Hematopoietic multipotent progenitor cell treated with erythropoietin and hydrocortisone succinate and interleukin-3 and kit ligand, for 17 days (in vitro differentiated cells): ENCODE results near the gene URB1.
A peak's percentile ranks its signal among the peaks of the same experiment; 100 is the strongest.
"Not testable (repeated sequence)": the region's sequence is repeated elsewhere in the genome, so short reads cannot be mapped to it uniquely, and the experiment has no call there.

Experiments
- DNase-seq: peaks from one replicate; pipeline ENCODE4 v3.0.0-alpha.2; 2015; ENCODE audit warnings: low spot score

Gene URB1

DNA sequence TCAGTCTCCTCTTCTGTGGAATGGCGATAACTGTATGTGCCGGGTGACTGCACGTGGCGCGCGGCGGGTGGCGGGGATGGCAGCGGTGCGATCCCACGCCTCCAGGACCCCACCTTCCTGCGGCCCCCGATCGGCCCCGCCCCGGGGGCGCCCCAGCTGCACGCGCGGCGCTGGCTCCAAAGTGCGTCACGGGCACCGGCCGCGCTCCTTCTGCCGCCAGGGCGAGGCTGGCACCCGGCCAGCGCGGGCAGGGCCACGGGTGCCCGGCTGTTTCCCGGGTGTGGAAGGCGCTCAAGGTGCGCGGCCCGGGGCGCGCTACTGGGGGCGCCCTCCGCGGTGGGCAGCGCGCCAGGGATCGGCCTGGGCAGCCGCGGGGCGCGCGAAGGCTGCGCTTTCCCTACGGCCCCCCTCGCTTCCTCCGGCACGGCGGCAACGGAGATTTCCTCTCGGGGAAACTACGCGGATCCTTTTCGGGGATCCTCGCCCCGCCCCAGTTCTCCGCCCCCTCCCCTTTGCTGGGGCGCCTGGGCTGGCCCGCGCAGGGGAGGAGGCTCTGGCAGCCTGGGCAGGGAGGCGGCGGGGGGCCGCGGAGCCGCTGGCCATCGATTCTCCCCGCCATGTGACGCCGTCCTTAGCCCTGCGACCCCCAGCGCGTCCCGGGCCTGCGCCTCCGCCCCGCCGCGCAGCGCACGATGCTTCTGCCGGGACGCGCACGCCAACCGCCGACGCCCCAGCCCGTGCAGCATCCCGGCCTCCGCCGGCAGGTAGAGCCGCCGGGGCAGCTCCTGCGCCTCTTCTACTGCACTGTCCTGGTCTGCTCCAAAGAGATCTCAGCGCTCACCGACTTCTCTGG lies 19.6 kb upstream of the URB1 start, which contains the start of gene EVA1C:
Gene EVA1C (plus strand): TSS at position 545 of the 853 bp plus-strand sequence. CDS start 148 bp downstream, at position 693.
- peak; percentile 77 for DNase-seq

DNA sequence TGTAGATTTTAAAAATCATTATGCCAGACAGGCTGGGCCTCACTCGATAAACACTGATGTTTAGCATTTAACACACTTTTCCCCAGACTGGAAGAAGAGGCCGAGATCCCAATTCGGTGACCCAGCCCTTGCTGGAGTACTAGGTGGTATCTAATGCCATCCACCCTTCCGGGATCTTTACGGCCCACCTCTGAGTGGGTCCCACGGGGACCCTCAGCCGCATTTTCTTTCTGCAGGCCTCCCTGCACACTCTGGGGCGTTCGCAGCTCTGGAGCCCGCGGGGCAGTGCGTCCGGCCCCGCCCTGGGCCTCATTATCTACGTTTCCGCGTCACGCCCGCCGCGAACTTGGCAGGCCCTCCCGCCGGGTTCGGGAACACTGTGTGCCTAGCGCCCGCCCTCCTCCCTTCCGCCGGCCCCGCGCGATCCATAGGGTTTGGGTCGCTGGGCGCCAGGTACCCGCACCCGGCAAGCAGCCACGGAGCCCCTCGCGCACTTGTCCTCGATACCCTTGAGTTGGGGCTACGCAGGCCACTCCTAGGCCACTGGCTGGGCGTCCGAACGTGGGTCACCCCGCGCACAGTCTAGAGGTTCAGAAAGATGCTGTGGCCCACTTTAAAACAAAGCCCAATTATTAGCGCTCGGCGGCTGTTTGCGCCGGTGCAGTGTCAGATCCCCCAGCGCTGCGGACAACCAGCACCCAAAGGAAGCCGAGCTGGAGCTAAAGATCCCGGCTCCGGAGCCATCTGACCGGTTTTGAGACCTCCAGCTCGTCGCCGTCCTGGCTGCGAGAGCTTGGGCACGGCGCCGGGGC lies 18.7 kb upstream of the URB1 start:
- DNase-seq, result peak; percentile 71

DNA sequence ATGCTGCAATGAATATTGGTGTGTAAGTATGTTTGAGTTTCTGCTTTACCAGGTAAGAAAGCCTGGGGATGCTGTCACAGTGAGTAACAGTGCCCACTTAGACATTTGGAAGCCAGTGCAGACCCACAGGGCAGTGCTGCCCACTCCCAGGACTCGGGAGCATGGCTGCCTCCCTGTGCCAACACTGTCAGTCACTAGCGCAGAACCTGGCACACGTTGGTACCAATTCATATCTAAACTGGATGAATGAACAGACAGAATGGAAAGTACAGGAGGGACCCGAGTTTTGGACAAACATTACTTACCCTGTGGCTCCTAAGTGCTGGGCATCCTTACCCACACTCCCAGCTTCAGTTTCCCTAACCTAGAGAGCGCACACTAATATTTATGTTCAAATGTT lies 18.1 kb upstream of the URB1 start:
- no peak for DNase-seq

DNA sequence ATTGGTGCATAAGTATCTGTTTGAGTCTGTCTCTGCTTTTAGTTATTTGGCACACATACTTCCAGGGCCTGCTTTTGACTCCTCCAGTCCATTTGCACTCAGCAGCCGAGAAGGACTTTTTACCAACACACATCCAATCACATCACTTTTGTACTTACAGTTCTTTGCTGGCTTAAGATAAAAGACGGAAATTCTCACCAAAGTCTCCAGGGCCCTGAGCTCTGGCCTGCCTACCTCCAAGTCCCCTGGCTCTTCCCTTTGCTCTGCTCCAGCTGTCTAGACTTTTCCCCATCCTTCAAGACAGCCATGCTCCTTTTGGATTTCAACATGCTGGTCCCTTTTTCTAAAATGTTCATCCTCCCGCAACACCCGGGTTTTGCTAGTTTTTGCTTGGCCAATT lies 17.5 kb upstream of the URB1 start:
- no peak for DNase-seq

DNA sequence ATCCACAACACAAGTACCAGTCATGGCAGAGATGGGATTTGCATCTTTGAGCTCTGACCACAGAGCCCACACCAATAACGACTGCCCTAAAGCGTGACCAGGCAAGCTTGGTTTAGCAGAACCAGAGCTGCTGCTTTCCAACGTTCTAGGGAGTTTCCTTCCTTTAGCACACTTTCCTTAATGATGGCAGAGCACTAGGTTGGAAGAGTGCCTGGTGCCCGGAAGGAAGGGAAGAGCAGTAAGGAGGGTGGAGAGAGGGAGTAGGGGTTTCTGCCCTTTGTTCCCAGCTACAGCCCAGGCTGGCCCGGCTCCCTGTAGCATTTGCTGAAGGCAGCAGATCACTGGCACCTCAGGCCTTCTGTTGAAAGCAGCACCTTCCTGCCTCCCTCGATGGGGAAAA lies 13.6 kb upstream of the URB1 start:
- no peak for DNase-seq

DNA sequence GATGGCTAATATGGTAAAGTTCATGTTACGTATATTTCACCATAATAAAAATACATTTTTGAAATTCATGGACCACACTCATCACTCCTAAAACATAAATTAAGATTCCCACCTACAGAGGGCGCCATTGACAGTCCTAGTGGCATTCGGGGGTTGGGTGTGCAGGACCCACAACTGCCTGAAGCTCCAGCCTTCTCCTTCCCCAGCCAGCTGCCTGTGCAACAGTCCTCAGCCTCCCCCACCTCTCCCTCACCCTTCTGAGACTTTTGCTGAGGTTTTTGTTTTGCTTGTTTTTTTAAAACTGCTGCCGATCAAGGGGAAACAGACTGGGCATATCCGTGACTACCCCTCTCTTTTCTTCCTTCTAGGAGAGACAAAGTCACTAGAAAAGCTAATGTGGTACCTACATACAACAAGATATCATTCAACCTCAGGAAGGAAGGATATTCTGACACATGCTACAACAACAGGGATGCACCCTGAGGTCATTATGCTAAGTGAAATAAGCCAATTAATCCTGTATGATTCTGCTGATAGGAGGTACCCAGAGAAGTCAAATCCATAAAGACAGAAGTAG lies 10.5 kb upstream of the URB1 start:
- DNase-seq, result peak; percentile 82

DNA sequence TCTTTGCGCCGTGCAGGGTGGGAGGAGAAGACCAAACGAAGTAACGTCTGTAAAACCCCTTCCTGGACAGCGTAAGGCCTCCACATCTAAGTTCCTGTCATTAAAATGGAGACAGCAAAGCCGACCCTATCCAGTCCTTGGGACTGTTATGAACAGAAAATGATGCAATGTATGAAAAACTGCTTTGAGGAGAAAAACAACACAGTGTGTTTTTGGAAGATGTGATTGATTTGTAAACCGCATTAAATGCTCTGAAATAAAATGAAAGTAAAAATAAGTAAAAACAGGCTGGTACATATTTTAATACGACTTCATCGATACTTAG lies 827 bp upstream of the URB1 start:
- DNase-seq, result peak; percentile 6

DNA sequence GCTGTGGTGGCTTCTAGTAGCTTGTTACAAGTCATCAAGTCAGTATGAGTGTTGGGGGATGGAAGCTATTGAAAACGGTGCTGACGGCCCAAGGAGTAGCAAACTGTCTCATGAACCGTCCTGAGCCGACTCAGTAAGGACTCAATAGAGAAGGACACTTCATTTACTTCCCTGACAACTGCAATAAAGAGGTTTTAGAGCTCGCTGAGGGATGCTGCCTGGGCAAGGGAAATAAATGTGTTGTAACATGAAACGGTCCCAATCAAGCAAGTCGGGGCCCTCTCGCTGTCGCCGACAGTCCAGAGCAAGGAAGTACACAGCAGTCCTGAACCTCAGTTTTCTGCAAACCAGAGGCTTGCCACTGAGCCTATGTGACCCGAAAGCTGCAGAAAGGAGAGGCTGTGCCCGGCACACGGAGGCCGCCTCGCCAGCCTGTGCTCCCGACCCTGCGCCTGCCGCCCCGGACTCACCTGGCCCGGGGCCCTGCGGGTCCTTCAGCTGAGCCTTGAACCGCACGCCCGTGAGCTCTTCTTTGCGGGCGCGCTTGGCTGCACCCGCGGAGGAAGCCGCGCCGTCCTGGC lies 423 bp downstream of the URB1 start:
- DNase-seq, result peak; percentile 7

DNA sequence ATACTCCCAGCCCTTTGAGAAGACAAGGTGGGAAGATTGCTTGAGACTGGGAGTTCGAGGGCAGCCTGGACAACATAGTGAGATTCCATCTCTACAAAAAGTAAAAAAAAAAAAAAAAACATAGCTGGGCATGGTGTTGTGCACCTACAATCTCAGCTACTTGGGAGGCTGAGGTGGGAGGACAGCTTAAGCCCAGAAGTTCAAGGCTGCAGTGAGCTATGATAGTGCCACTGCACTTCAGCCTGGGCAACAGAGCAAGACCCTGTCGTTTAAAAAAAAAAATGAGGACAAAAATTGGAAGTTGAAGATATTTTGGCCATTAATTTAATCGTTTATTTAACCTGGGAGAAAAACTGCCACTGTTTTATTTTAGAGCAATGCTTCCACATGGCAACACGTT lies 1.1 kb downstream of the URB1 start:
- no peak for DNase-seq

DNA sequence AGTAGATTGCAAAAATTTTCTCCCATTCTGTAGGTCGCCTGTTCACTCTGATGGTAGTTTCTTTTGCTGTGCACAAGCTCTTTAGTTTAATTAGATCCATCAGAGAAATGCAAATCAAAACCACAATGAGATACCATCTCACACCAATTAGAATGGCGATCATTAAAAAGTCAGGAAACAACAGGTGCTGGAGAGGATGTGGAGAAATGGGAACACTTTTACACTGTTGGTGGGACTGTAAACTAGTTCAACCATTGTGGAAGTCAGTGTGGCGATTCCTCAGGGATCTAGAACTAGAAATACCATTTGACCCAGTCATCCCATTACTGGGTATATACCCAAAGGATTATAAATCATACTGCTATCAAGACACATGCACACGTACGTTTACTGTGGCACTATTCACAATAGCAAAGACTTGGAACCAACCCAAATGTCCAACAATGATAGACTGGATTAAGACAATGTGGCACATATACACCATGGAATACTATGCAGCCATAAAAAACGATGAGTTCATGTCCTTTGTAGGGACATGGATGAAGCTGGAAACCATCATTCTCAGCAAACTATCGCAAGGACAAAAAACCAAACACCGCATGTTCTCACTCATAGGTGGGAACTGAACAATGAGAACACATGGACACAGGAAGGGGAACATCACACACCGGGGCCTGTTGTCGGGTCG lies 2.1 kb downstream of the URB1 start:
- DNase-seq, result not testable (repeated sequence)

DNA sequence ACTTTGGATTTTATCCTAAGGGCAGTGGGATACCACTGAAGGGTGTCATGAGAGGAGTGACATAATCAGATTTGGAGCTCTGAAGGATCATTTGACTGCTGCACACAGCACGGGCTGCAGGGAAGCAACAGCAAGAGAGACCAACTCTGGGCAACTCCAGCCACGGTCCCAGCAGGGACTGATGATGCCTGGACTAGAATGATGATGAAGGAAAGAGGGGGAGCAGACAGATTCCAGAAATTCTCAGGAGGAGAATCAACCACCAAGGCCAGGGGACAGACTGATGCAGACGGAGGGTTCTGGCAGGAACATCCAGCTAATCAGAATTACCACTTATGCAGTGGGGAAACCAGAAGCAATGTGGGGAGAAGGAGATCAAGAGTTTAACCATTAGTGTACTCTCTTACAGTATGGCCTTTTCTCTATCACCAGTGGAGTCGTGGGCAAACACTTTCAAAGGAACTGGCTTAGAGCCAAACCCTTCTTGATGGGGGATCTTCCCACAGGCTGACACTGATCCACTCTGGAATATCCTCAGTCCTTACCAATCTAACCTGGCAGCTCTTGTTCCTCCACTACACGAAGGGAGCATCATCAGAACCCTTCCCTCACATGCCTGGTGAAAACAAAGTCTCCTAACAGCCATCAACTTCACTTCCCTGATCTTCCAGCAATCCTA lies 3.3 kb downstream of the URB1 start:
- no peak for DNase-seq

DNA sequence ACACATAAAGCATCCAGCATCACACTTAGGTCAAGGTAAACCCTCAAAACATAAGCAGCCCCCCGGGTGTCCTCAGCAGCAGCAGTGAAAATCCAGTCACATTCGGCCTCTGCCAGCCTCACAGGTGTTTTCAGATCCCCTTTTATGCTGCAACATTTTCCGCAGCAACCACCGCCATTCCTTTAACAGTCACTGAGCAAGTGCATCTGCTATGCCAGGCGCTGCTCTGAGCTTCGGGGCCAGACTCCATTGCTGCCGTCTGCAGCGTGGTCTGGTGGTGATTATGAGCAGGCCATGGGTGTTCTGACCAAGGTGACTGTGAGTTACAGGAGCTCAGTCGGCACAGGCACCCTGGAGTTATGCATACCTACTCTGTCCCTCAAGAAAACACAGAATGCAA lies 4.5 kb downstream of the URB1 start:
- no peak for DNase-seq

DNA sequence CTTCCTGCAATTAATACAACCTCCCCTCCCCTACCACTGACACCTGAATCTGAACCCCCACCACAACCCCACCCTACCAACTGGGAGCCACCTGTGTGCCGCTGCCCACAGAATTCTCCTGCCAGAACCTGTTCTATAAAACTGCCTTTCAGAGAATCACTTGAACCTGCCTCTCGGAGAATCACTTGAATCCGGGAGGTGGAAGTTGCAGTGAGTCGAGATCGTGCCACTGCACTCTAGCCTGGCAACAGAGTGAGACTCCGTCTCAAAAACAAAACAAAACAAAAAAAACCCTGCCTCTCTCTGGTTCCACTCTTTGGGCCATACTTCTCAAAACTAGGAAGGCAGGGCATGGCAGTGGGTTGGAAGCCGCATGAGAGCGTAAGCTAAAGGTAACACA lies 5.7 kb downstream of the URB1 start:
- no peak for DNase-seq

DNA sequence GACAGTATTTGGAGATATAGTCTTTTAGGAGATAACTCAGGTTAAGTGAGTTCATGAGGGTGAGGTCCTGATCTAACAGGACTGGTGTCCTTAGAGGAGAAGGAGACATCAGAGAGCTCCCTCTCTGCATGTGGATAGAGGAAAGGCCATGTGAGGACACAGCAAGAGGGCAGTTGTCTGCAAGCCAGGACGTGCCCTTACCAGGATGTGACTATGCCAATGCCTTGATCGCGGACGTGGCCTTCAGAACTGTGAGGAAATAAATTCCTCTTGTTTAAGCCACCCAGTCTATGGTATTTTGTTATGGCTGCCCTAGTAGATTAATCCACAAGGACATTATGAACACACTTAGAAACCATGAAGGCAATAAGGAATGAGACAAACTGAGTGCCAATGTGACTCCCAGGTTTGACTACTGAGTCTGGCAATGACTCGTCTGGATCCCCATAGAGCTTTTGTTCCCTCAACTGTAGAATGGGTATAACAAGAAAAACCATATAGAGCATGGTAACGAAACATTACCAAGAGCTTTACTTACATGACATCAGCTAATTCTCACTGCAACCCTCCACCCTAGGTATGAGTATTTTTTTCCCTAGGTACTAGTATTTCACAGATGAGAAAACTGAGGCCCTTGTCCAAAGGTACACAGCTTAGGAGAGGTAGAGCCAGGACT lies 6.5 kb downstream of the URB1 start:
- no peak for DNase-seq

DNA sequence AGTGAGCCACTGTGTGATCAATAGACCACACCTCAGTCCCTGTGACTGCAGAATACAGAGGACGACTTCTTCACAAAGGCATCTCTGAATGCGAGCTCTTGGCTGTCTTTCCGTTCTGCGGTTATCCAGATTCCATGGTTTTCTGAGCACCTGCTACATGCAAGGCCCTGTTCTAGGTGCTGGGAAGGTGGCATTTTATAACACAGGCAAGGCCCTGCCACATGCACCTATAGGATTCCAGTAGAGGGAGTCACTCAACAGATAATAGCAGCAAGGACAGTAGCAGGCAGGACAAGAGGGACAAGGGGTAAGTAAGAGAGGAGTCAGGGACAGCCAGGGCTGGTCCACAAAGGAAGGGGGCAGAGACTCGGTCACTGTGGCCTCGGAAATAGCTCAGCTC lies 9.0 kb downstream of the URB1 start:
- no peak for DNase-seq

DNA sequence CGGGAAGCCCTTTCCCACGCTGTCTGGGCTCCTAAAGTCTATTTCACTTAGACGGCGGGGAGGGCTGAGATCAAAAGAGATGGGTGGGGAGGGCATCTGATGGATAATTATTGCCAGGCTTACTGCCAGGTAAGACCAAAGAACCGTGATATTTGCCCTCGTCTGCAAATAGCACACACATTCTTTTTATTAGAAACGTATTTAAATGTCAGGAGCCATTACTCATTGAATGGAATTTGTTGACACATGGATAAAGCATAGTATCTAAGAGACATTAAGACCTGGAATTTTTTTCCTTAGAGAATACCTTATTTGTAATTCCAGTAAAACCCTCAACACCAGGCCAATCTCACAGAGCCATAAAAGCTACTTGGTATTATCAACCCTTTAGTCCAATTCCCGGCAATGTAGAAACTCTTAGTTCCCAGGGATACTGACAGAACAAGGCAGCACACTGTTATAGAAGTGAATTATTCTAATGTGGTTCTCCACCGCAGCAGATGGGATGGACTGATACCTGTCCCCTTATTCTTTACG lies 10.6 kb downstream of the URB1 start:
- no peak for DNase-seq

DNA sequence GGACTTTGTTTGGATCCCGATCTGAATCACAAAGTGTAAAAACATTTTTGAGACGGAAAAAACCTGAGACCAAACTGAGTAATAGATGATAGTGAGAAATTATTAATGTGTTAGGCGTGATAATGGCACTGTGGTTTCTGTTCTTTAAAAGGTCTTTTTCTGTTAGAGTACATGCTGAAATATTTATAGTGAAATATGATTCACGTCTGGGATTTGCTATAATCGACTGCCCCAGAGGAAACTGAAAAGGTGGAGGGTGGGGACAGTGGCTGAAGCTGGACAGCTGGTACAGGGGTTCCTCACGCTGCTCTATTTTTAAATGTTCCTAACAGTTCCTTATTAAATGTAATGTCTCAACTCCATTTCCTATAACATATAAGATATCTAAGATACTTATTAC lies 11.2 kb downstream of the URB1 start:
- no peak for DNase-seq

DNA sequence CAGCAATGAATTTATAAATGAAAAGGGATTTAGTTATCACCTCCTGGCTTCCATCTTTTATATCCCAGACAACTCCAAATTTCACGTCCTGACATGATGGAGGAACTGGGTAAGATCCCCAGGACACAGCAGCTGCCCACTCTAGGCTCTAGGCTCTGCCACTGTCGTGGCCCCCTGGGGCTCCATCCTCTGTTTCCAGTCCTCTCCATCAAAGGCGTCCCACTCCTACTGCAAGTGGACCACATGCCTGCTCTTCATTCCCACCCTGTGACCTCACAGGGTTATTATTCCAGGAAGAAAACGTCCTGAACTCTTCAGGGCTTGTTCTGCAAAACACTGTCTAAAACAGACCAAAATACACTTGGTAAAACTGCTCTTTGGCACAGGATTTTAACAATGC lies 11.9 kb downstream of the URB1 start:
- DNase-seq, result no peak

DNA sequence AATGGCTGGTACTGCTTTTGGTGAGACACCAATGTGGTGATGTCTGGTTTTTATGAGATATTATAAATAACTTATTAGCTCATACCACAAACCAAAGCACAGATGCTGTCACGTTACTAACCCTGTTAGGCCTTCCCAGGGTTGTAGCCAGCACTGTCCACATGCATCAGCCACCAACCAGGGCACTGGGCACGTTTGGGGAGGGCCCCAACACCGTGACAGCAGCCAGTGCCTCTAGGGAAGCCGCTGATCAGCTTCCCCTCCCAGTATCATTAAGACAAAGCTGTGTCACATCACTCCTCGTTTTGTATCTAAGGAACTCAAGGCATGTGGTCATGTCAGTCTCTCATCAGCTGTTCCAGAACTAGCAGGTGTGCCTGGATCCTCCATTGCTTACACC lies 13.9 kb downstream of the URB1 start:
- DNase-seq, result no peak

DNA sequence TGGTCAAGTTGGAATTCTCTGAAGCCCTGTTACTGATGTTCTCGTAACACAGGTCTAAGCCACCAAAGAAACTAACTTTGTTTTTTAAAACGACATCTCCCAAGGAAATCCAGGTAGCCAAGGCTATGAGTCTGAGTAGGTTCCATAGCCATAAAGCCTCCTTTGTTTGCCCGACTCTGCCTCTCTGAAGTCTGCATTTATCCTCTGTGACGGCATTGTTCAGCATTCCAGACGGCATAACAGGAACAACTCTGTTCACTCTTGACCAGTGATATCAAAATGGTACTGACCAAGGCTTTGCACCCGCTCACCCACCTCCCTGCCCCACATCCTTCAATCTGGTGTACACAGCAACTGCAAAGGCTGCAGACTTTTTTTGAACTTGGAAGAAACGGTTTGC lies 14.8 kb downstream of the URB1 start:
- DNase-seq, result no peak

DNA sequence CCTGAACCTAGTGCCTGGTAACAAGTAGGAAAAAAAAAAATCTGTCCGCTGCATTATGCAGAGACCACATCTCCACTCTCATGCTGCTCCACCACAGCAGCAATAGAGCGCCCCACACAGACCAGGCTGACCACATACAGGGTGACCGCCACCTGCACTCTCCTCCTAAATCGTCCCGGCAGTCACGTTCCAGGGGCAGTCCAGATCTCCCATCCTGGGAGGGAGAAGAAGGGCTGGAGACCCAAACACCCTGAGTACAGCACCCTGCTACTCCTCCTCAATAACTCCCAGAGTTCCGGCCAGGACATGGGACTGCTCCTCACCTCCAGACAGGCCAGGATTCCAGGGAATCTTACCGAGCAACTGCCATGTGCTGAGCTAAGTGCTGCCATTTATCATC lies 15.3 kb downstream of the URB1 start:
- no peak for DNase-seq
